GM23338 (cell line): Measurements from ENCODE around the gene SERPINA1. TPM values are rescaled to one million over a fixed set of nuclear protein-coding genes. Genes with fewer than 3 reads are reported as not detected.

Source experiments
- ATAC-seq: fragments of 200-7000 bp; cut with Tn5 transposase; 3 replicates; pipeline ENCODE4 v1.9.1; 2020
- DNase-seq: peaks from one replicate; pipeline ENCODE4 v3.0.0-alpha.2; 2015; ENCODE audit warnings: low spot score
- H2AFZ ChIP-seq: fragments of 200-600 bp; sonication (generic); 2 replicates; pipeline ENCODE4 v1.8.0; 2016; ENCODE audit warnings: antibody characterized with exemption, mild to moderate bottlenecking, moderate library complexity
- H3F3A ChIP-seq: fragments of 200-600 bp; sonication (generic); replicated peaks from 2 replicates; pipeline ENCODE4 v1.8.0; 2017; ENCODE audit warnings: antibody characterized with exemption, mixed run types, low read depth
- H3K27ac ChIP-seq: fragments of 200-600 bp; sonication (generic); 2 replicates; pipeline ENCODE4 v1.6.1; 2016; ENCODE audit warnings: low read depth
- H3K27me3 ChIP-seq: fragments of 200-600 bp; sonication (generic); 2 replicates; pipeline ENCODE4 v1.8.0; 2016; ENCODE audit warnings: mild to moderate bottlenecking, mixed run types, moderate library complexity; ENCODE audit not compliant: insufficient read depth
- H3K36me3 ChIP-seq: fragments of 200-600 bp; sonication (generic); 2 replicates; pipeline ENCODE4 v1.8.0; 2016; ENCODE audit warnings: mild to moderate bottlenecking; ENCODE audit not compliant: insufficient read depth
- H3K4me1 ChIP-seq: fragments of 200-600 bp; sonication (generic); 2 replicates; pipeline ENCODE4 v1.8.0; 2016; ENCODE audit warnings: mild to moderate bottlenecking, moderate library complexity; ENCODE audit not compliant: insufficient read depth
- H3K4me2 ChIP-seq: fragments of 200-600 bp; sonication (generic); 2 replicates; pipeline ENCODE4 v1.7.1; 2017; ENCODE audit warnings: mixed run types
- H3K4me3 ChIP-seq: fragments of 200-600 bp; sonication (generic); 2 replicates; pipeline ENCODE4 v1.6.1; 2016; ENCODE audit warnings: mixed run types
- H3K79me2 ChIP-seq: fragments of 200-600 bp; sonication (generic); replicated peaks from 2 replicates; pipeline ENCODE4 v1.8.0; 2017; ENCODE audit warnings: mild to moderate bottlenecking; ENCODE audit not compliant: insufficient read depth
- H3K9me2 ChIP-seq: fragments of 200-600 bp; sonication (generic); 2 replicates; pipeline ENCODE4 v1.8.0; 2017; ENCODE audit not compliant: insufficient read depth
- H4K20me1 ChIP-seq: fragments of 200-600 bp; sonication (generic); replicated peaks from 2 replicates; pipeline ENCODE4 v1.8.0; 2017; ENCODE audit warnings: mild to moderate bottlenecking; ENCODE audit not compliant: insufficient read depth
- H3K27ac Mint-ChIP-seq: 2 replicates; pipeline ENCODE4 v1.8.0; 2020; ENCODE audit warnings: inconsistent platforms, mild to moderate bottlenecking, moderate library complexity, mixed read lengths
- H3K27me3 Mint-ChIP-seq: 3 replicates; pipeline ENCODE4 v1.8.0; 2022; ENCODE audit warnings: low read depth, mild to moderate bottlenecking, moderate library complexity, mixed read lengths, inconsistent platforms; ENCODE audit not compliant: insufficient read depth, poor library complexity
- H3K36me3 Mint-ChIP-seq: 3 replicates; pipeline ENCODE4 v1.8.0; 2021; ENCODE audit warnings: low read depth, mild to moderate bottlenecking, inconsistent platforms, moderate library complexity, mixed read lengths
- H3K4me1 Mint-ChIP-seq: 3 replicates; pipeline ENCODE4 v1.8.0; 2020; ENCODE audit warnings: mild to moderate bottlenecking, inconsistent platforms, mixed read lengths
- H3K4me3 Mint-ChIP-seq: 3 replicates; pipeline ENCODE4 v1.8.0; 2021; ENCODE audit warnings: moderate library complexity, mild to moderate bottlenecking, inconsistent platforms, mixed read lengths
- H3K9me3 Mint-ChIP-seq: 3 replicates; pipeline ENCODE4 v1.8.0; 2020; ENCODE audit warnings: moderate library complexity, mild to moderate bottlenecking, inconsistent platforms, mixed read lengths
- CREB1 ChIP-seq: fragments of 250-450 bp; sonication (Bioruptor Pico); IDR thresholded peaks from 2 replicates; pipeline ENCODE4 v1.5.0; 2020; ENCODE audit warnings: low read depth, mild to moderate bottlenecking, moderate library complexity
- CTCF ChIP-seq, 2 experiments: fragments of 200-600 bp in 1 of 2; sonication (generic) in 1 of 2; conservative IDR thresholded peaks; 2 replicates each; pipeline versions ENCODE4 v1.5.1 to v1.6.1; 2016 to 2017; ENCODE audit warnings: antibody characterized with exemption in 2 of 2, low read depth in 2 of 2, mild to moderate bottlenecking in 2 of 2, moderate library complexity in 1 of 2
- ETS1 ChIP-seq: IDR thresholded peaks from 2 replicates; pipeline ENCODE4 v1.6.1; 2016; ENCODE audit warnings: antibody characterized with exemption
- EZH2 ChIP-seq: fragments of 200-600 bp; sonication (generic); IDR thresholded peaks from one replicate; pipeline ENCODE4 v1.8.0; 2017; ENCODE audit warnings: antibody characterized with exemption, mild to moderate bottlenecking, low read depth; ENCODE audit not compliant: unreplicated experiment
- EZH2phosphoT487 ChIP-seq: fragments of 200-600 bp; sonication (generic); IDR thresholded peaks from one replicate; pipeline ENCODE4 v1.8.1; 2018; ENCODE audit warnings: antibody characterized with exemption; ENCODE audit not compliant: unreplicated experiment
- NANOG ChIP-seq: IDR thresholded peaks from 2 replicates; pipeline ENCODE4 v1.6.1; 2016; ENCODE audit warnings: antibody characterized with exemption, borderline replicate concordance
- POLR2AphosphoS5 ChIP-seq: IDR thresholded peaks from 2 replicates; pipeline ENCODE4 v1.6.1; 2016; ENCODE audit warnings: antibody characterized with exemption, low read depth
- REST ChIP-seq: IDR thresholded peaks from one replicate; pipeline ENCODE4 v1.6.1; 2018; ENCODE audit warnings: antibody characterized with exemption; ENCODE audit not compliant: unreplicated experiment
- ZNF114 ChIP-seq: fragments of 250-450 bp; sonication (Bioruptor Pico); IDR thresholded peaks from 2 replicates; pipeline ENCODE4 v1.5.0; 2020; ENCODE audit warnings: mild to moderate bottlenecking, moderate library complexity
- ZNF331 ChIP-seq: fragments of 250-450 bp; sonication (Bioruptor Pico); IDR thresholded peaks from 2 replicates; pipeline ENCODE4 v1.5.0; 2020; ENCODE audit warnings: low read depth, mild to moderate bottlenecking, moderate library complexity
- ZNF462 ChIP-seq: fragments of 250-450 bp; sonication (Bioruptor Pico); IDR thresholded peaks from 2 replicates; pipeline ENCODE4 v1.5.0; 2020; ENCODE audit warnings: mild to moderate bottlenecking, moderate library complexity
- polyA plus RNA-seq: library from polyadenylated mRNA; unstranded; fragments of >200 nt; fragmentation: Nextera tagmentation; extraction: Ambion mirVana; gene quantifications from 2 replicates; pipeline ENCODE4 v1.2.1, GENCODE V29; 2016
- total RNA-seq: library from RNA; depleted of rRNA; stranded (reverse); fragments of >200 nt; shearing (Covaris generic); gene quantifications from 2 replicates; pipeline ENCODE4 v1.2.3, GENCODE V29; 2014

SERPINA1 gene
- total and polyA plus RNA-seq, 2 experiments from 2014 or later = not detected

GRCh38 chr14:94374116-94374515, 14.3 kb downstream of the SERPINA1 start:
- no peak for ATAC-seq
- peaks cover 9% of the 10 kb centered on the region for H3K4me1 ChIP-seq
- Mint-ChIP-seq H3K27ac (no peak overlapping the region), H3K4me1 (peaks cover 20% of the 10 kb centered on the region), H3K9me3 (no peaks in the 10 kb centered on the region; the same call in 2 of the 3 replicates), H3K4me3 (no peak overlapping the region), H3K27me3 (peaks cover 13% of the 10 kb centered on the region), H3K36me3 (no peaks in the 10 kb centered on the region; the same call in 2 of the 3 replicates)
- no peak for TF ChIP-seq ZNF462 (CRISPR knock-in tag)
- no peak for TF ChIP-seq ZNF114 (CRISPR knock-in tag)
- TF ChIP-seq CTCF (conservative IDR thresholded peaks at IDR 0.05; ENCODE audit: low read depth in 2 of 2) = no peak
- TF ChIP-seq NANOG = no peak
- TF ChIP-seq ETS1 = no peak
- TF ChIP-seq REST = no peak
- no peak for TF ChIP-seq EZH2
- no peak for TF ChIP-seq POLR2AphosphoS5
- no peak for TF ChIP-seq ZNF331 (CRISPR knock-in tag)
- no peak for TF ChIP-seq EZH2phosphoT487
- no peak for TF ChIP-seq CREB1 (CRISPR knock-in tag)
- no peak overlapping the region for H3K4me2 ChIP-seq
- H3K79me2 ChIP-seq = no peaks in the 10 kb centered on the region
- H3K27ac ChIP-seq = no peak overlapping the region
- H3F3A ChIP-seq = no peaks in the 10 kb centered on the region
- no peaks in the 10 kb centered on the region for H3K36me3 ChIP-seq
- H3K9me2 ChIP-seq = no peaks in the 10 kb centered on the region
- no peaks in the 10 kb centered on the region for H3K27me3 ChIP-seq
- no peak overlapping the region for H3K4me3 ChIP-seq
- no peak for DNase-seq
- no peaks in the 10 kb centered on the region for H4K20me1 ChIP-seq
- H2AFZ ChIP-seq = no peak overlapping the region
